A549 (cell line): ENCODE measurements around the gene ENOX2. TPM values are rescaled to one million over a fixed set of nuclear protein-coding genes. Genes with fewer than 3 reads are reported as not detected.

Experiments used
- ATAC-seq, 2 experiments: fragments of 200-7000 bp in 1 of 2; fragments of >200 bp in 1 of 2; cut with Nextera tagmentation in 1 of 2; cut with Tn5 transposase in 1 of 2; 3 replicates each; pipeline versions ENCODE4 v1.8.0 to v1.9.1; 2018 to 2020; ENCODE audit warnings: mild to moderate bottlenecking in 1 of 2, moderate library complexity in 1 of 2
- CTCF ChIA-PET: fragments of 300-600 bp; sonication (Branson Sonifier 250); formaldehyde crosslinking; extraction: SDS; loops from one replicate; lab custom pipeline; 2021; ENCODE audit warnings: antibody characterized with exemption, inconsistent platforms; lab: Yijun Ruan, JAX
- POLR2A ChIA-PET: fragments of 350-600 bp; formaldehyde crosslinking; extraction: SDS; loops from one replicate; lab custom pipeline; 2021; ENCODE audit warnings: antibody characterized with exemption, inconsistent platforms; lab: Yijun Ruan, JAX
- DNase-seq, 2 experiments: peaks; one replicate each; pipeline versions ENCODE4 v3.0.0 to v3.0.0-alpha.2; 2011 to 2016; ENCODE audit warnings: low read depth in 1 of 2, low spot score in 1 of 2
- FAIRE-seq: peaks from 2 replicates; lab custom pipeline; 2011; peaks lifted over from hg19 to GRCh38; lab: Jason Lieb, UNC
- H3K27ac ChIP-seq, 2 experiments: fragments of >200 bp; sonication (Bioruptor Twin); formaldehyde crosslinking; 3 replicates each; pipeline ENCODE4 v1.5.1; 2016 to 2017
- H3K4me1 ChIP-seq: fragments of >200 bp; sonication (Bioruptor Twin); formaldehyde crosslinking; 3 replicates; pipeline ENCODE4 v1.6.1; 2016
- H3K4me2 ChIP-seq: fragments of >200 bp; sonication (Bioruptor Twin); formaldehyde crosslinking; 3 replicates; pipeline ENCODE4 v1.6.1; 2016
- H3K4me3 ChIP-seq: fragments of >200 bp; sonication (Bioruptor Twin); formaldehyde crosslinking; 3 replicates; pipeline ENCODE4 v1.5.1; 2016
- H3K9me3 ChIP-seq: fragments of >200 bp; sonication (Bioruptor Twin); formaldehyde crosslinking; 3 replicates; pipeline ENCODE4 v1.6.1; 2016
- FOSB ChIP-seq: fragments of 250-450 bp; sonication (Bioruptor Pico); IDR thresholded peaks from 2 replicates; pipeline ENCODE4 v1.5.0; 2020; ENCODE audit warnings: mild to moderate bottlenecking, moderate library complexity
- HDAC2 ChIP-seq: fragments of 200-600 bp; sonication (generic); IDR thresholded peaks from 2 replicates; pipeline ENCODE4 v1.6.1; 2016
- HMGXB4 ChIP-seq: fragments of 250-450 bp; sonication (Bioruptor Pico); IDR thresholded peaks from 2 replicates; pipeline ENCODE4 v1.5.0; 2021; ENCODE audit warnings: mild to moderate bottlenecking, moderate library complexity, borderline replicate concordance
- HOXB13 ChIP-seq: fragments of 250-450 bp; sonication (Bioruptor Pico); IDR thresholded peaks from 2 replicates; pipeline ENCODE4 v1.5.0; 2020; ENCODE audit warnings: low read depth, mild to moderate bottlenecking, moderate library complexity
- JUN ChIP-seq, 2 experiments: fragments of >200 bp; sonication (Bioruptor Twin); formaldehyde crosslinking; IDR thresholded peaks; 2 replicates in 1 of 2; 3 replicates in 1 of 2; pipeline ENCODE4 v1.6.1; 2016 to 2017
- JUNB ChIP-seq: fragments of >200 bp; sonication (Bioruptor Twin); formaldehyde crosslinking; IDR thresholded peaks from 2 replicates; pipeline ENCODE4 v1.6.1; 2016
- KDM5A ChIP-seq: fragments of 200-600 bp; sonication (generic); IDR thresholded peaks from 2 replicates; pipeline ENCODE4 v1.6.1; 2016; ENCODE audit warnings: antibody characterized with exemption, mild to moderate bottlenecking
- MAX ChIP-seq: IDR thresholded peaks from 2 replicates; pipeline ENCODE4 v1.6.1; 2012
- MAZ ChIP-seq: fragments of 150-350 bp; IDR thresholded peaks from 2 replicates; pipeline ENCODE4 v1.6.1; 2014; ENCODE audit warnings: antibody characterized with exemption, low read depth, low read length, borderline replicate concordance
- MYC ChIP-seq: IDR thresholded peaks from 2 replicates; pipeline ENCODE4 v1.6.1; 2012; ENCODE audit warnings: mild to moderate bottlenecking, inconsistent platforms, low read length, improper control_type of control experiment, borderline replicate concordance
- NFE2L2 ChIP-seq: fragments of 150-350 bp; conservative IDR thresholded peaks from 2 replicates; pipeline ENCODE4 v1.6.1; 2014; ENCODE audit warnings: low read length
- NPAS2 ChIP-seq: fragments of 250-450 bp; sonication (Bioruptor Pico); IDR thresholded peaks from 2 replicates; pipeline ENCODE4 v1.8.0; 2022; ENCODE audit warnings: mild to moderate bottlenecking, moderate library complexity, borderline replicate concordance
- NR3C1 ChIP-seq: fragments of >200 bp; sonication (Bioruptor Twin); formaldehyde crosslinking; IDR thresholded peaks from 3 replicates; pipeline ENCODE4 v1.6.1; 2017
- PHF8 ChIP-seq: fragments of 200-600 bp; sonication (generic); IDR thresholded peaks from 2 replicates; pipeline ENCODE4 v1.6.1; 2016; ENCODE audit warnings: low read depth, mild to moderate bottlenecking, antibody characterized with exemption, moderate library complexity, borderline replicate concordance
- POLR2AphosphoS2 ChIP-seq: conservative IDR thresholded peaks from 2 replicates; pipeline ENCODE4 v1.6.1; 2012; ENCODE audit warnings: low read length, improper control_type of control experiment, inconsistent platforms
- RAD21 ChIP-seq, 2 experiments: fragments of >200 bp in 1 of 2; sonication (Bioruptor Twin) in 1 of 2; formaldehyde crosslinking in 1 of 2; IDR thresholded peaks in 1 of 2; conservative IDR thresholded peaks in 1 of 2; 2 replicates in 1 of 2; 3 replicates in 1 of 2; pipeline ENCODE4 v1.6.1; 2012 to 2018; ENCODE audit warnings: inconsistent platforms in 1 of 2
- RARB ChIP-seq: fragments of 250-450 bp; sonication (Bioruptor Pico); IDR thresholded peaks from 2 replicates; pipeline ENCODE4 v1.8.0; 2021; ENCODE audit warnings: mild to moderate bottlenecking, moderate library complexity
- SMC3 ChIP-seq: fragments of >200 bp; sonication (Bioruptor Twin); formaldehyde crosslinking; IDR thresholded peaks from 3 replicates; pipeline ENCODE4 v1.6.1; 2018; ENCODE audit warnings: inconsistent platforms
- ZC3H11A ChIP-seq: fragments of 450-650 bp; IDR thresholded peaks from 2 replicates; pipeline ENCODE4 v1.6.1; 2014; ENCODE audit warnings: antibody characterized with exemption, mild to moderate bottlenecking
- ZSCAN20 ChIP-seq: fragments of 250-450 bp; sonication (Bioruptor Pico); IDR thresholded peaks from 2 replicates; pipeline ENCODE4 v1.8.0; 2022; ENCODE audit warnings: mild to moderate bottlenecking, moderate library complexity
- WGBS: methylation state at CpG from one replicate; pipeline ENCODE4 v1.1.6; 2017; ENCODE audit errors: missing lambda C conversion rate; 5-methylcytosine and 5-hydroxymethylcytosine counted together
- polyA plus RNA-seq, 4 experiments: library from polyadenylated mRNA; depleted of rRNA in 3 of 4; stranded (reverse); fragments of >200 nt; fragmentation: RNase III in 1 of 4; extraction: RNeasy Plus Mini Kit Qiagen cat#74134 plus additional on column Dnase treatment in 1 of 4; gene quantifications; 2 replicates in 3 of 4; 3 replicates in 1 of 4; pipeline ENCODE4 v1.2.3, GENCODE V29; 2011 to 2017
- TF ChIP-seq, protein P1 (sequence below): fragments of 200-600 bp; sonication (generic); IDR thresholded peaks from 2 replicates; pipeline ENCODE4 v1.6.1; 2016; ENCODE audit warnings: antibody characterized with exemption, mild to moderate bottlenecking, moderate library complexity
- TF ChIP-seq, protein P2 (sequence below): fragments of 450-650 bp; IDR thresholded peaks from 2 replicates; pipeline ENCODE4 v1.6.1; 2014; ENCODE audit warnings: antibody characterized with exemption

Gene ENOX2
- polyA plus RNA-seq, 2 of the 4 experiments (the other 2 are of a cell fraction): 10.3 to 35.5 TPM

DNA sequence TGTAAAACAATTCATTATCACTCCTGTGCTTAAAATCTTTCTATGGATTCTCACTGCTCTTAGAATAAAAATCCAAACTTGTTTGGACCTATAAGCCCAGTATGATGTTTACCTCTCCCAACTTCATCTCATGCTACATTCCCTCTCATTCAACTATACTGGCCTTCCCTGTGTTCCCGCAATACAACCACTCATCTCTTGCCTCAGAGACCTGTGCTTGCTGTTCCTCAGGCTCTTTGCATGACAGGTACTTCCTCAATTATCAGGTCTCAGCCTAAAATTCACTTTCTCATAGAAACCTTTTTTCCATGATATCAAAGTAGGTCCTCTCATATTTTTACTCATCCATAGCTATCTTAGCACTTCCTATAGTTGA lies 71.7 kb downstream of the ENOX2 start:
- FAIRE-seq (no peak), ATAC-seq (no peak), DNase-seq (no peak)
- no peak for TF ChIP-seq PHF8
- no peak for TF ChIP-seq FOSB
- TF ChIP-seq SMC3: no peak
- TF ChIP-seq NR3C1: no peak
- TF ChIP-seq JUN (IDR thresholded peaks at IDR 0.05): no peak
- no peak for TF ChIP-seq RARB (CRISPR knock-in tag)
- TF ChIP-seq, protein P1, sequence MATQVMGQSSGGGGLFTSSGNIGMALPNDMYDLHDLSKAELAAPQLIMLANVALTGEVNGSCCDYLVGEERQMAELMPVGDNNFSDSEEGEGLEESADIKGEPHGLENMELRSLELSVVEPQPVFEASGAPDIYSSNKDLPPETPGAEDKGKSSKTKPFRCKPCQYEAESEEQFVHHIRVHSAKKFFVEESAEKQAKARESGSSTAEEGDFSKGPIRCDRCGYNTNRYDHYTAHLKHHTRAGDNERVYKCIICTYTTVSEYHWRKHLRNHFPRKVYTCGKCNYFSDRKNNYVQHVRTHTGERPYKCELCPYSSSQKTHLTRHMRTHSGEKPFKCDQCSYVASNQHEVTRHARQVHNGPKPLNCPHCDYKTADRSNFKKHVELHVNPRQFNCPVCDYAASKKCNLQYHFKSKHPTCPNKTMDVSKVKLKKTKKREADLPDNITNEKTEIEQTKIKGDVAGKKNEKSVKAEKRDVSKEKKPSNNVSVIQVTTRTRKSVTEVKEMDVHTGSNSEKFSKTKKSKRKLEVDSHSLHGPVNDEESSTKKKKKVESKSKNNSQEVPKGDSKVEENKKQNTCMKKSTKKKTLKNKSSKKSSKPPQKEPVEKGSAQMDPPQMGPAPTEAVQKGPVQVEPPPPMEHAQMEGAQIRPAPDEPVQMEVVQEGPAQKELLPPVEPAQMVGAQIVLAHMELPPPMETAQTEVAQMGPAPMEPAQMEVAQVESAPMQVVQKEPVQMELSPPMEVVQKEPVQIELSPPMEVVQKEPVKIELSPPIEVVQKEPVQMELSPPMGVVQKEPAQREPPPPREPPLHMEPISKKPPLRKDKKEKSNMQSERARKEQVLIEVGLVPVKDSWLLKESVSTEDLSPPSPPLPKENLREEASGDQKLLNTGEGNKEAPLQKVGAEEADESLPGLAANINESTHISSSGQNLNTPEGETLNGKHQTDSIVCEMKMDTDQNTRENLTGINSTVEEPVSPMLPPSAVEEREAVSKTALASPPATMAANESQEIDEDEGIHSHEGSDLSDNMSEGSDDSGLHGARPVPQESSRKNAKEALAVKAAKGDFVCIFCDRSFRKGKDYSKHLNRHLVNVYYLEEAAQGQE: no peak
- no peak for TF ChIP-seq MYC
- no peak for TF ChIP-seq HDAC2
- TF ChIP-seq RAD21 (conservative IDR thresholded peaks at IDR 0.05 in 1 of 2, IDR thresholded peaks at IDR 0.05 in 1 of 2): no peak
- no peak for TF ChIP-seq JUNB
- CTCF ChIA-PET: no interaction called here
- no peak overlapping the region for H3K27ac ChIP-seq
- no peaks in the 10 kb centered on the region for H3K4me1 ChIP-seq
- POLR2A ChIA-PET: no interaction called here
- no peak overlapping the region for H3K4me2 ChIP-seq
- no peaks in the 10 kb centered on the region for H3K9me3 ChIP-seq
- WGBS: 88% methylated on average over 1 of the region's 1 CpG
- no peak overlapping the region for H3K4me3 ChIP-seq

DNA sequence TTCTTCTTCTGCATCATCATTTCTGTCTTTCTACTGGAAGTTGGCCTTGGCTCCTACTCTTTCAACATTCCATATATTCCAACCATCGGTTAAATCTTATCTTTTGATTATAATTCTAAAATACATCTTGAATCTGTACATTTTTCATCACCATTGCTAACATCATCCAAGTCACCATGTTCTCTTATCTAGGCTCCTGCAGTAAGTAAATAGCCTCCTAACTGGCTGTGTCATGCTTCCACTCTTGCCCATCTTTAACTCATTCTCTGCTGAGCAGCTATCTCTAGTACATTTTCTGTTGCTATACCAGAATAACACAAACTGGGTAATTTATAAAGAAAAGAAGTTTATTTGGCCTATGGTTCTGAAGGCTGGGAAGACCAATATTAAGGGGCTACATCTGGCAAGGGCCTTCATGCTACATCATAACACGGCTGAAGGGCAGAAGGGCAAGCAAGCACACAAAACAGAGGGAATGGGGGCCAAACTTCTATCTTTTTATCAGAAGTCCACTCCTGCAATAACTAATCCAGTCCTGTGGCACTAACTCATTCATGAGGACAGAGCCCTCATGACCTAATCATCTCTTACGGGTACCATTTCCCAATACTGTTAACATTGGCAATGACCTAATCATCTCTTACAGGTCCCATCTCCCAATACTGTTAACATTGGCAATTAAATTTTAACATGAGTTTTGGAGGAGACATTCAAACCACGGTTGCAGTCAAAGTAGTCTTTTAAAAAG lies 72.2 kb downstream of the ENOX2 start:
- 92% methylated on average over 4 of the region's 4 CpGs for WGBS
- CTCF ChIA-PET: no interaction called here
- FAIRE-seq: peak; percentile 91

More for the DNA sequence above, 72.2 kb downstream of the ENOX2 start:
- no peak for TF ChIP-seq JUNB
- no peak for TF ChIP-seq NPAS2 (CRISPR knock-in tag)
- TF ChIP-seq MAZ: no peak
- no peak for TF ChIP-seq KDM5A
- no peak for TF ChIP-seq MAX
- no peak for TF ChIP-seq NR3C1
- TF ChIP-seq, protein P1: no peak
- TF ChIP-seq, protein P2, sequence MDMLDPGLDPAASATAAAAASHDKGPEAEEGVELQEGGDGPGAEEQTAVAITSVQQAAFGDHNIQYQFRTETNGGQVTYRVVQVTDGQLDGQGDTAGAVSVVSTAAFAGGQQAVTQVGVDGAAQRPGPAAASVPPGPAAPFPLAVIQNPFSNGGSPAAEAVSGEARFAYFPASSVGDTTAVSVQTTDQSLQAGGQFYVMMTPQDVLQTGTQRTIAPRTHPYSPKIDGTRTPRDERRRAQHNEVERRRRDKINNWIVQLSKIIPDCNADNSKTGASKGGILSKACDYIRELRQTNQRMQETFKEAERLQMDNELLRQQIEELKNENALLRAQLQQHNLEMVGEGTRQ: no peak
- no peak for TF ChIP-seq RAD21 (conservative IDR thresholded peaks at IDR 0.05 in 1 of 2, IDR thresholded peaks at IDR 0.05 in 1 of 2)
- no peak for TF ChIP-seq HMGXB4 (CRISPR knock-in tag)
- TF ChIP-seq MYC: no peak
- TF ChIP-seq ZSCAN20 (CRISPR knock-in tag): no peak
- TF ChIP-seq POLR2AphosphoS2: no peak
- no peak for TF ChIP-seq HOXB13 (CRISPR knock-in tag)
- TF ChIP-seq ZC3H11A: no peak
- TF ChIP-seq NFE2L2: no peak
- Histone ChIP-seq H3K9me3 (no peaks in the 10 kb centered on the region), H3K27ac (no peak overlapping the region), H3K4me2 (no peak overlapping the region), H3K4me3 (no peak overlapping the region), H3K4me1 (no peaks in the 10 kb centered on the region)
- no peak for ATAC-seq
- no peak for DNase-seq
- POLR2A ChIA-PET: no interaction called here
